HG02981 (cell line): ENCODE results near the gene COL15A1.

ENCODE experiments used
- ATAC-seq: cut with Tn5 transposase; IDR thresholded peaks from one replicate; pipeline ENCODE4 v1.9.1; 2021; ENCODE audit warnings: mild to moderate bottlenecking, moderate library complexity; ENCODE audit not compliant: unreplicated experiment

COL15A1 gene

DNA sequence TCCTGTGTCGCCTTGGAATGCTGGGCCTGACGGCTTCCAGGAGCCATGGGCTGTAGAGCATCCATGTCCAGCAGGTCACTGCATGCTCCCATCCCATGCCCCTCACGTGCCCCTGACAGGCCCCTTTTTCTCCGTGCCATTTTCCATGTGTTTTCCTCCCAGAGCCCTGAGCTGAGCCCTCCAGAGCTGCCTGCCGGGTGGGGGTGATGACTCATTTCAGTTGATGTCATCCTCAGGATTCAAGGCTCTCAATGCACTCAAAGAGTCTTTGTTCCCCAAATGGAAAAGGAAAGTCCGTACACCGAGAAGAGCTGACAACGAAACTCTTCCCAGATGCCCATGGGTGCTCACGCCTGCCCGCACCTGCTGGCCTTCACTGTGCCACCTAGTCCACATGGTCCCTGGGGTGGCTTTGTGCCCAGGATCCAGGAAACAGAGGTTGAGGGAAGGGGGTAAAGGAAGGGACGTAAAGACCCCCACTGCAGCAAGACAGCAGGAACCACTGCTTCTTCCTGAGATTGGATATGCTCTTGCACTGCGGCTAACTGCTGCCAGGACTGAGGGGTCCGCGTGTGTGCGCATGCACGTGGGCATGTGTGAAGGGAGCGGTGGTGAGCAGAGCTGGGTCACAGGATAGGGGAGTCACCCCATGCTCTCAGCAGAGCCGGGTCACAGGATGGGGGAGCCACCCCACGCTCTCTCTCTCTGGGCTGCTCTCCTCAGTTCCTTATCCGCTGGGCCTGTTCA lies 27.6 kb downstream of the COL15A1 start:
- ATAC-seq, result no peak

GRCh38 chr9:98971915-98972223 lies 28.2 kb downstream of the COL15A1 start:
- ATAC-seq, result no peak

- ATAC-seq, result no peak
These were observed 29.0 kb downstream of the COL15A1 start for GRCh38 chr9:98972716-98973115.

DNA sequence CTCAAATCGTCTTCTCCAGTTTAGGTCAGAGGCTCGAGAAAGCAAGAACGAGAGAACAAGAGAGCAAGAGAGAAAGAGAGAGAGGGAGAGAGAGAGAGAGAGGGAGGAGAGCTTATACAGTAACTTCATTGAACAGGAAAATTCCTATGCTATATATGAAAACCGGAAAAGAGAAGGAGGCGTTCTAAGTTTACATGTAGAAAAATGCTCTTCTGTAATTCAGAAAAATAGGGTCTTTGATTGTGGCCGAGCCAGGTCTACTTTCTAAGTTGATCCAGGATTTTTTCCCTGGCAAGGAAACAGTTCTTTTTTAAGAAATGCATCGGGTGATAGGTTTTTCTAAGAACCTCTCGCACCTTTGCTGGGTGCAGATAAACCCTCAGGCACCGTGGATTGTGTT lies 29.5 kb downstream of the COL15A1 start:
- ATAC-seq, result no peak

- ATAC-seq, result no peak
These were observed 29.9 kb downstream of the COL15A1 start for GRCh38 chr9:98973576-98973975.

GRCh38 chr9:98974106-98974505 lies 30.4 kb downstream of the COL15A1 start:
- ATAC-seq, result no peak

- ATAC-seq, result no peak
These were observed 30.8 kb downstream of the COL15A1 start for GRCh38 chr9:98974554-98974953.

GRCh38 chr9:98974994-98975712 lies 31.4 kb downstream of the COL15A1 start:
- peak; percentile 87 for ATAC-seq

DNA sequence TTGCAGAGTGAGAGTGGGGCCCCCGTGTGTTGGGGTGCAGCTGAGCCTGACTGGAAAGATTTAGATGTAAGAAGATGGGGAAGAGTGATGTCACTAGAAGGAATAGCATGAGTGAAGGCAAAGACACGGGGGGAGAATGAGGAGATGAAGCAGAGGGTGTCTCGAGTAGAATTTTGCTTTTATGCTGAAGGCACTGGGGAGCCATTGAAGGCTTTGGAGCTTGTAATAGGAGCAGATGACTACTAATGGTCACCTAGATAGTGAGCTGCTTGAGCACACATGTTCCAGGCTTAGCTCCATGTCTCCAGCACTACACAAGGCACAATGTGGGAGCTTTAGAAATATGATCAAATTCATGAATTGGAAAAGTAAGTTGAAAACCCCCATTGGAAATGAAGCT lies 32.1 kb downstream of the COL15A1 start:
- no peak for ATAC-seq

DNA sequence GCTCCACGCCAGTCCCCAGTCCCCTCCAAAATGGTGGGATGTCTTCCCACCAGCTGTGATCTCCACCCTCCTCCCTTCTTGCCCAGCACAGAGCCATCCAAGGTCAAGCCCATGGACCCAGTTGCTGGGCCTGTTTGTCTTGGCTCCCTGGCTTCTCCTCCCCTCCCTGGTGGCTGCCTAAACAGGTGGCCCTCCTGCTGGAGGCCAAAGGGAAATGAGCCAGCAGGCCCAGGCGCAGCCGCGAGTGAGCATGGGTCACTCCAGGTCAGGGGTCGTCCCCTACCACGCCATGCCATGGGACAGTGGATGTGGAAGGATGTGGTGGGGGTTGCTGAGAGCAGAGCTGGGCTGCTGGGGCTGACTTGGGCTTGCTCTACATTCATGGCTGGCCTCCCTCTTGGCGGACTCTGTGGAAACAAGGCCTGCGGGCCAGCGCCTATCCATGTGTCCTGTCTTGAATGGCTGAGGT lies 33.6 kb downstream of the COL15A1 start:
- ATAC-seq, result no peak

- no peak for ATAC-seq
These were observed 34.1 kb downstream of the COL15A1 start for GRCh38 chr9:98977813-98978212.

- ATAC-seq, result no peak
These were observed 34.5 kb downstream of the COL15A1 start for GRCh38 chr9:98978231-98978681.

- no peak for ATAC-seq
These were observed 36.6 kb downstream of the COL15A1 start for GRCh38 chr9:98980291-98980690.

DNA sequence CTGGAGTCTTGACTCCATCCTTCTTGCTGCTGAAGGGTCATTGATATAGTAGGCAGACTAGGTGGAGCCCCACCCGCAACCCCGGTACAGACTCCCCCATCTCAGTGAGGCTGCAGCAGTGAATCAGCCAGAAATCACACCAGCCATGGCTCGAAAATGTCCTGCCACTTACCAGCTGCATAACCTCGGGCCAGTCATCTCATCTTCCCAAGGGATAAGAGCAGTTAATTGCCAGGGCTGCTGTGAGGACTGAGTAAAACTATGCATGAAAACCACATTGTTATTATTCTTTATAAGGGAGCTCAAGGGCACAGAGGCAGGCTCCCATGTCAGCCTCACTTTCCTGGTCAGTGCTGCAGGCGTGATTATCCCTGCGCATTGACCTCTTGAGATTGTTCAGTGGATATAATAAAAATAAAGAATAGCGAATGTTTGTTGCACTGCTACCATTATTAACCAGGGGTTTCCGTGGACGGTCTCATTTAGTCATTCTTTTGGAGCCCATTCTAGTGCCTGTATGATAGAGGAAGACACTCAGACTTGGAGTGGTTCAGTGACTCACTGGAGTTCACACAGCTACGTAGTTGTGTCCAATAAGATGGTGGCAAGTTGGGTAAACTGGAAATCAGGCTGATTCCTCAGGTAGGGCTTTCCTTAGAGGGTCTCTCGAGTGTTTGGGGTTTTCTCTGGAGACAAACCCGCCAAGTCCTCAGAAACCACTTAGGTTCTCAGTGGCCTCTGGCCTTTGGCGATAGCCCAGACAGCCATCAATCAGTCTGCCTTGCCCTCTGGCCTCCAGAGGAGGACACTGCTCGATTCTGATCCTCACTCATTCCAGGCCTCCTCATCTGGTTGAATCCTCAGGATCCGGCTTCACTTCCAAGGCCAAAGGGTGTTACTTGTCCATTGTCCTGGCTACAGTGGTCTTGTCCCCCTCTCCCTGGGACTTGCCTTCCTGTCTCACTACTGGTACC lies 39.9 kb downstream of the COL15A1 start:
- no peak for ATAC-seq

- no peak for ATAC-seq
These were observed 41.9 kb downstream of the COL15A1 start for GRCh38 chr9:98985596-98985995.

- no peak for ATAC-seq
These were observed 43.4 kb downstream of the COL15A1 start for GRCh38 chr9:98986866-98987651.

GRCh38 chr9:98989036-98990000 lies 45.6 kb downstream of the COL15A1 start:
- ATAC-seq, result no peak

- ATAC-seq, result no peak
These were observed 46.6 kb downstream of the COL15A1 start for GRCh38 chr9:98990181-98990870.
